Kasumi-1 (cell line): ENCODE data around the gene DNER.
"Not testable (repeated sequence)": the region's sequence is repeated elsewhere in the genome, so short reads cannot be mapped to it uniquely, and the experiment has no call there.

Experiments
- DNase-seq, 2 experiments: peaks; one replicate each; lab custom pipeline; 2025; lab: John Stamatoyannopoulos, UW

DNER gene

DNA sequence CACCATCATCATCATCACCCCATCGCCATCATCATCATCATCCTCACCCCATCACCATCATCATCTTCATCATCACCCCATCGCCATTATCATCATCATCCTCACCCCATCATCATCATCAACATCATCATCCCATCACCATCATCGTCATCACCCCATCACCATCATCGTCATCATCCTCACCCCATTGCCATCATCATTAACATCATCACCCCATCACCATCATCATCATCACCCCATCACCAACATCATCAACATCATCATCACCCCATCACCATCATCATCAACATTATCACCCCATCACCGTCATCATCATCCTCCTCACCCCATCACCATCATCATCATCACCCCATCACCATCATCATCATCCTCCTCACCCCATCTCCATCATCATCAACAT, 151.0 kb downstream of the DNER start:
- DNase-seq = no peak

DNA sequence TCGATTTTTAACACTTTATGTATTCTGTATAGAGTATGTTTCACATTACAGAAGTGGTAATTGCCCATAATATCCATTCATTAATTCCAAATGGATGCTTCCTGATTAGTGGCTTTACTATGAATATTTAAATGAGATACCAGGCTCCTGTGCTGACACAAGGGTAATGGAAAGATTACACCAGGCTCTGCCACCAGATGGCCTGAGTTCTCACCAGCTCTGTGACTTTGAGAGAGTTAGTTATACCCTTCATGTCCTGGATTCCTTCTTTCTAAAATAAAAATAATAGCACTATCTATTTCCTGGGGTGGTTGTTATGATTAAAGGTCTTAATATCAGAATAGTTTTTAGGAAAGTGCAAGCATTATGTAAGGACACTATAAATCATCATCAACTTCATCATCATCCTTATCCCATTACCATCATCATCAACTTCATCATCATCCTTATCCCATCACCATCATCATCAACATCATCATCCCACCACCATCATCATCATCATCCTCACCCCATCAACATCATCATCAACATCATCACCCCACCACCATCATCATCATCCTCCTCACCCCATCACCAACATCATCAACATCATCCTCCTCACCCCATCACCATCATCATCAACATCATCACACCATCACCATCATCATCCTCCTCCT, 151.8 kb downstream of the DNER start:
- DNase-seq = no peak

DNA sequence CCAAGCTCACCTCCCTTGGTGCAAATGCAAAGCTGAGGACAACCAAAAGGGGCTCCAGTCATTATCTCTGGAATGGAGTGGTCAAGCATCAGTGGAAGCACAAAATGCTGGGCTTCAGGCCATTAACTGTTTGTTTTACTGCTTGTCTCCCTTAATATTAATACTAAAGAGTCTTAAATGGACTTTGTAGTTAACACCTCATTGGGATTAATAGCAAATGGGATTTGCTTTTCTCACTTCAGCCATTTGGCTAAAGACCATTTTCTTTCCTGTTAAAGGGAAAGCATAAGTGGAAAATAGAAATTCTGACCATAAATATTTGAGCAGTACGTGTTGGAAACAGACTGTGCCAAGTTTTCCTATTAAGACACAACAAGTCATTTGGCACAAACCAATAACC, 154.4 kb downstream of the DNER start:
- DNase-seq = no peak

DNA sequence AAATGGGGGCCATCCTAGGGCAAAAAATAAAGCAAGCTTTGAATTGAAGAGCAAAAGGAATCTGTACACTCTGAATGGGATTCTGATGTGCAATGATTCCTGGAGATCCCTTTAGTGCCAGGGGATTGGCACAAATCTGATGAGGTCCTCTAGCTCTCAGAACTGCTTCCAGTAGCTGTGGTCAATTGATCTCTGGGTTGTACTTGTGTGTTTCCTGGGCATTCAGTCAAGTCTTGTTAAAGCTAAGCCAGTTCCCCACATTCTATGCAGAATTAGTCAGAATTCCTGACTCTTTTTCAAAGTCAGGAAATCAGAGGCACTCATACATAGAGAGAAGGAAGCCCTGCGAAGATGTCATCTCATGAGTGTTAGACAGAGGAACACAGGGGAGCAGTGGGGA, 161.3 kb downstream of the DNER start:
- no peak for DNase-seq

DNA sequence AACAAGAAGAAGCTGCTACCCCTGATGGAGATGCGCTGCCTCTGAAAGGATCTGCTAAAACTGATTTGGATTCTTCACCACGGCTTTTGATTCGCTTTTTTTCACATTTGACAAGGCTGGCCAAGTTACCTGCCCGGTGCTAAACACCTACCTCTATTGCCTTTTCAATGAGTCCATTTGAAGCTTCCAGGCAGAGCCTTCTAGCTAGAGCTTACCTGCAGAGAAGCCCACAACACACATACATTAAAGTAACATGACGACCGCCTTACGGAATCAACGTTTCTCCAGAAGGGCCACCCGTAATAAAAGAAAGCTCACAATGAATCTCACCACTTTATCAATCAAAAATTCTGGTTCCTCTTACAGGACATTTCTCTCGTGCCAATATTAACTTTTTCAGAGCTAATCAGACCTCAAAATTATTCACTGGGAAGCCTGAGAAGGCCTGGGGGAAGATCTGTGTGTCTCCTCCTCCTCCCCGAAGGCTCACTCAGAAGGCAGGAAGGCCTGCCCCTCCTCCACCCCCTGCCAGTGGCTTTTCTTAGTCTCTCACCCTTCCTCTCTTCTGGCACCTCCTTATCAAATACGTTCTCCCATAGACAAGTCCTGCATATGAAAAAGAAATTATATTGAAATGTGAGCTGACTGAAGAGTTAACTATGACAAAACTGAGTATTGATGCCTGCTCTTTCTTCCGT, 171.0 kb downstream of the DNER start:
- no peak for DNase-seq

DNA sequence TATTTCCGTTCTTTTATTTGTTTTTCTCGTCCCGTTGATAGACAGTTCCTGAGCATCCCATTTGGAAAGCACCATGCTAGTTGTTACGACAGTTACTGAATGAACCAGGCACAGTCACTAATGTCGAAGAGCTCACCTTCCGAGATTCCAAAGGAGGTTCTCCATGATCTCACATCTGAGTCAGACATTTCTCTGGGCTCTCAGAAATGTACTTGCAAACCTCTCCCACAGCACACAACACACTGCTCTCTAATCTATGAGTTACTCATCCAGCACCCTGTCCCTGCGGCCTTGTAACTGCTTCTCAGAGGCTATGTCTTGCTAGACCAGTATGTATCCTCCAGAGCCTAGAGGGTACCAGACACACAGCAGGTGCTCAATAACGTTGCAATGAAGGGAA, 174.7 kb downstream of the DNER start:
- DNase-seq = no peak

DNA sequence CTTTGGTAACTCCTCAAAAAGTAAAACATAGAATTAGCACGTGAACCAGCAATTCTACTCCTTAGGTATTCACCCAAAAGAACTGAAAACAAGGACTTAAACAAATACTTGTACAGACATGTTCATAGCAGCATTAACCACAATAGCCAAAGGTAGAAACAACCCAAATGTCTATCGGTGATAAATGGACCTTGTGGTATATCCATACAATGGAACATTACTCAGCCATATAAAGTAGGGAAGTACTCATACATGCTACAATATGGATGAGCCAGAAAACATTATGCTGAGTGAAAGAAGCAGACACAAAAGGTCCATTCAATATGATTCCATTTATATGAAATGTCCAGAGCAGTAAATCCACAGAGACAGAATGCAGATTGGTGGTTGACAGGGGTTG, 182.8 kb downstream of the DNER start:
- DNase-seq = no peak

DNA sequence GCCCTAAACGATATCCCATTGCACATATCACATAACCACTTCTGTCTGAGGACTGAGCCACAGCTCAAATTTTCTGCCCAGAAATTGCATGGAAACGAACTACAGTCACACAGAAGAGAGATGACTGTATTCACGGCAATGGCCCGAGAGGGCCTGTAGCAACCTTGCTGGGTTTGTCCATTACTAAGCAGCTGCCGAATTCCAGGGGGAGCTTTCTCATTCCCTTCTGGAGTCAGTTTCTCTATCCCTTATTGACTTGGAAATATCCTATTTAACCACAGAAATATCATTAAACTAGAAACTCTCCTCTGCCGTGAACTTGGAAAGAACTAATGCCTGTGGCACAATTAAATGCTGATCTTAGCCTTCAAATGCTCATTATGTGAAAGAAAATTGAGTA, 183.9 kb downstream of the DNER start:
- DNase-seq = no peak

DNA sequence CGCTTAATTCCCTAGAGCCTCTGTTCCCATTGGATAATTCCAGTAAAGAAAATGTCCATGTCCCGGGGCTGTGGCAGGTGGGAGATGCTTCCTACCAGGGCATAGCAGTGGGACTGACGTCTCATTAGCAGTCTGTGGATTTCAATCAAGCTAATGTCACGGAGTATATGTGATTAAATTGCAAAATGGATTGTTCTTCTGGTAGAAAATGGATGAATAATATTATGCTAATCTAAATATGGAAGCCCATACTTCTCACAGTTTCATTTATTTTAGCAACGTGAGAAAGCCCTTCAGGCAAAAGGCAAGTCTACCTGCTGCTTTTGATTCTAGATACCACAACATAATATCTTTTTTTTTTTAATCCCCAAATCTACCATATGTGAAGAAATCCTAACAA, 185.5 kb downstream of the DNER start:
- DNase-seq = no peak

DNA sequence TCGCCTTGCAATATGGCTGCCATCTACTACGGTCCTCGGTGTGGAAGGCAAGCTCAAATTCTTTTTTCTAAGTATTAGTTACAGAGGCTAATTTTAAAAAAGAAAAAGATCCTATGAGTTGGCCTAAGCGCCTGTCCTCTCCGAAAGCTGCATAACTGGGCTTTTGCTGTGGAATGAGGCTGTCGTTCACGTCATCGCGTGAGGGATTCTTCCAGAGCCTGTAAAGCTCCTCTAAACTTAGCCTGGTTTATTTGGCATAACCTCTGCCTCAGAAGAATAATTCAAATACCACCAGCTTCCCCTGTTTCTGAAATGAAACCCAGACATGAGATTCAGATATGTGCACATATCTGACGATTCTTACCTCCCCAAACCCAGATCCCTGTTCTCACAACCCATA, 187.4 kb downstream of the DNER start:
- no peak for DNase-seq

DNA sequence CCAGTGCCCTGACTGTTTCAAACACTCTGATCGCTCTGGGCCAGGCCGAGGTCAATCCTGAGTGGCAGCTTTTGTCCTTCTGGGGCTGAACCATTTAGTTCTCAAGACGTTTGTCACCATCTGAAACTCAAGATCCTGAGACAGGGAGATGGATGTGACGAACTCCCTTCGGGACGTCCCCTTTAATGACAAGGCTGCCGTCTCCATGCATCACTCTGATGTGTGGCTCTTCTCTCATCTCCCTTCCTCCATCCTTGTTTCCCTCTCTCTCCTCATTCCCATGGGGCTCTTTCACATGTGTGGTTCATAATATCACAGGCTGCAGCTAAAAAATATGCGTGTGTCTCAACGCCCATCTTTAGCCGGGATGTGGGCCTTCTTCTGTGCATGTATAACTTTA, 189.6 kb downstream of the DNER start:
- DNase-seq = no peak

DNA sequence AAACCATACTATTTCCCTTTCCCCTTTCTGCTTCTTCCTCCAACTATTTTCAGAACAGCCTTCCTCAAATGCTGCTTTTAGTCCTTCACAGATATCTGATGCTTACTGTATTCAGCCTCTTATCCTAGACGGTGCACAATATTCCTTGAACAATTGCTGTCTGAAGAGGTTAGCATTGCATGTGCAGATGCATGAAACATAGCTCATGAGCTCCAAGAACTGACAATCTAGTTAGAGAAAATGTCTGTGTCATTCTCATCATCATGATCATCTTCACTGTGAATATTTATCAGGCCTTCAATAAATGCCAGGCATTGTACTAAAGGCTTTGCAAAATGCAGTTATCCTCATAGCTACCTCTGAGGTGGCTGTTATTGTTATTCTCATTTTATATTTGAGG, 190.7 kb downstream of the DNER start:
- no peak for DNase-seq

DNA sequence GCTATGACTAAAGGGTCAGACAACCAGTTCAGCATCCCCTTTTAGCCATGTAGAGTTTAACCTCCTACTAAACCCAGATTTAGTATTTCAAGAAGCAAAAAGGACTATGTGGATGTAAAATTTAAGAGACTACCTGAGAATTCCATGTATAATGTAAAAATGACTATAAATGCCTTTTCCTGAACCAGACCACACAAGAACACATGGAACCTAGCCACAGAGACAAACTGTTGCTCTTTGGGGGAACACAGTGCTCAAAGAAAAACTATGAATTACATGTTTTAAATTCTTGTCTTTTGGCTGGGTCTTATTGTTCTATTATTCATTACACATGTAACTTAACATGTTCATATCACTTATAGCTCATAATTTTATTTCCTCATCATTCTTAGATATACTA, 192.8 kb downstream of the DNER start:
- no peak for DNase-seq

DNA sequence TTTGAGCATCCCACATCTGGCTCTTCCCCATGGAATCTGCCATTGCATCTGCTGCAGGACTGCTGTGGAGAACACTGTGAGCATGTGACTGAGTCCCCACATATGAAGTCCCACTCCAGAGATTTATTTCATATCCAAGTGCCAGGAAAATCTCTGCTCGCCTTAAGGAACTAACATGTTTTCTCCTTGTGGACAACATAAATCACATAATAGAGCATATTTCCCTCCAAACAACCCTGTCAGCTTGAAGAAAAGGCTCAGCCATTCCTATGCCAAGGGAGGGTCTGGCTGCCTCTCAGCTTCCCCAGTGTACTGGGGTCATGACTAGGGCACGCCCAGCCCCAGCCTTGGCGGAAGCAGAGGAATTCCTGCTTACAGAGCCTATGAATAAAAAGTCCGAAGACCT, 193.7 kb downstream of the DNER start:
- no peak for DNase-seq

DNA sequence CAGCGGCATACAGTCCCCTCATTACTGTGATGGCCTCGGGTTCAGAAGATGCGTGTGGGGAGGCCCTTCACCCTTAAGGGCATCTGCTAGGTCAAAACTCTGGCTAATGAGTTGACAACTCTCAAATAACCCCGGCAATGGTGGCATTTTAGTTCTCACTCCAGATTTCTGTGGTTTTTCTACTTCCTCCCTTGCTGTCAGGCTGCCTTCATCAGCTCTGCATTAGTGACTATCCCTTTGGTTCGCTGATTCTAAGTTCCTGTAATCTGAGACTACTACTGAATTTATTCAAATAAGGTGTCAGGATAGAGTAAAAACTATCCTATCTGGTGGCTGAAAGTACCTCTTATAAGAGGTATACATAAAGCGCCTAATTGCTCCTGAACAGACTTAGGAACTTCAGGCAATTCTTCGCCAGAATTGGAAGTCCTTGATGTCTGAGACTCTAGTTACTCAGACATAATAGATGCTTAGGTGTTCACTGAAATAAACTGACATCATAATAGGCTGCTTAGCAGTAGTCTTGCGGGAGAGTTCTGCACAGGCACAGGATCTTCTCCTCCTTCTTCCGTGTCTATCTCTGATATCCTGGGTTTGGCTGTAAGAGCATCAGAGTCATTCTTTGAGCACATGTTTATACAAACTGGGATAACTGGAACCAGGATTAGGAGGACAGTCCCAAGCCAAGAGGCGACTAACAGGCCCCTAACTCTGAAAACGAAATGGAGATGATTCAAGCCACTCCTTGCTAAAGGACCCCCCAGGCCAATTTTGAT, 194.5 kb downstream of the DNER start:
- peak; percentile 70 to 77 for DNase-seq

DNA sequence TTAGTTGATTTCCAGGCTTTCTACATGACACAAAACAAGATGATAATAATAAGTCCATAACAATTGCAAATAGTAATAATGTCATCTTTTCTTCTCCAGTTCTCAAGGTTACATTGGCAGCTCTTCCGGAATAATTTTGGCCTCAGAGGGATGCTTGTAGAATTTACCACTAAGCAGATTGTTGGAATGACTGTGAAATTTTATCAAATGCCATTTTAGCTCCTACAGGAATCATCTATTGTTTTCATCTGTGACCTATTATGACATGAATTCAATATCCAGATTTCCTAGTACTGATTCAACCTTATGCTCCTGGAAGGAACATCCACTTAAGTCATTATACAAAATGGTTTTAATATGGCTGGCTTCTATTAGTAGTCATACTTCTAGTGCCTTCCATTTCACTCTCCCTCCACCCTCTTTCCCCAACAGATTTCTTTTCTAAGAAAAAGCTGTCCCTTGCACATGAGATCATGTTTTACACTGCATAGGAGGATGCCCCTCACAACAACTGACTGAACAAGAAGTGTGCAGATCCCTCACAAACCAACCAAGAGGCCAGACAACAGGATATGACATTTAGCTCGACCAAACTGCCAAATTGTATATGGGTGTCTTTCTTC, 200.0 kb downstream of the DNER start:
- no peak for DNase-seq

DNA sequence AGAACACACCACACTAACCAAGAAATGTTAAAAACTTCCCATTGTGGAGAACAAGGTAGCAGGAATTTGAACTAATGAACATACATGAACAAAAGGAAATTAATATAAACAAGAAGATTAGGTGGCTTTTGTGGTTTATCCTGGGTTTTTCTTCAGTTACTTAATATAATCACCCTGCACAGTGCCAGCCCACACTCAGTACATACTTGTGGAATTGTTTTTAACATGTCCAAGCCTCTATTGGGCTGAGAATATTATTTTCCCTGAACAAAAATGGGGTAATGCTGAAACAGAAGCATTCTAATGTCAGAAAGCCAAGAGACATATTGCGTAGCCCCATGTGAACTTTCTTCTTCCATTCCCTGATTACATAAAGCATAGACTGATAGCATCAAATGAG, 202.8 kb downstream of the DNER start:
- no peak for DNase-seq

DNA sequence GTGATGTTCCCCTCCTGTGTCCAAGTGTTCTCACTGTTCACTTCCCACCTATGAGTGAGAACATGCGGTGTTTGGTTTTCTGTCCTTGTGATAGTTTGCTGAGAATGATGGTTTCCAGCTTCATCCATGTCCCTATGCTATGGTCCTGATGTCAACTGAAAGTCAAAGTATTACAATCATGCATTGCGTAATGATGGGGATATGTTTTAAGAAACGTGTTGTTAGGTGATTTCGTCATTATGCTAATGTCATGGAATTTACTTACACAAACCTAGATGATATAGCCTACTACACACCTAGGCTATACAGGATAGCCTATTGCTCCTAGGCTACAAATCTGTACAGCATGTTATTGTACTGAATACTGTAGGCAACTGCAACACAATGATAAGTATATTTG, 207.7 kb downstream of the DNER start:
- DNase-seq = not testable (repeated sequence)

DNA sequence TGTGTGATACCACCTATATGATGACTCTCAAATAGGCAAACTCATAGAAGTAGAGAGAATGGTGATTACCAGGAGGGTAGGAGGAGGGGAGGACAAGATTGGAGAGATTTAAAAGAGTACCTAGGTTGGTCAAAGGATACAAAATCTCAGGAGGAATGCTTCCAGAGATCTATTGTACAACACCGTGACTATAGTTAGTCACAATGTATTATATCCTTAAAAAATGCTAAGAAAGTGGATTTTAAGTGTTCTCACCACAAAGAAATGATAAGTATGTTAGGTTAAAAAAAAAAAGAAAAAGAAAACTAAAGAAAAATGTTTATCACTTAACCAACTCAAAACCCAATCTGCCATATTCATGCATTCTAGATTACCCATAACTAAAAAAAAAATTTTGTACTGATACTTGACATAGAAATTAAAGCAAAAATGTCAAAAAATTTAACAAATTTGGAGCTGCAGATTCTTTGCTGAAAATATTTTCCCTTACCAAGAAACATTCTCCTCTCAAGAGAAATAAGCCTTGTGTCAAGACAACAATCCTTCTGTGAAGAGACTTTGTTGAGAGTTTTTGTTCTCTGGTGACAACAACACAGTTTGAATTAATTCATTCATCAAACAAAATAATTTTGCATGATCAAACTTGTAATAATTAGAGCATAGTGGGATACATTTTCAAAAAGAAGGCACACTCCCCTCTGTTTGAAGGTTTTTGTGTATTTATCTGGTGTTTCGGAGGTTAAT, 213.1 kb downstream of the DNER start:
- no peak for DNase-seq

DNA sequence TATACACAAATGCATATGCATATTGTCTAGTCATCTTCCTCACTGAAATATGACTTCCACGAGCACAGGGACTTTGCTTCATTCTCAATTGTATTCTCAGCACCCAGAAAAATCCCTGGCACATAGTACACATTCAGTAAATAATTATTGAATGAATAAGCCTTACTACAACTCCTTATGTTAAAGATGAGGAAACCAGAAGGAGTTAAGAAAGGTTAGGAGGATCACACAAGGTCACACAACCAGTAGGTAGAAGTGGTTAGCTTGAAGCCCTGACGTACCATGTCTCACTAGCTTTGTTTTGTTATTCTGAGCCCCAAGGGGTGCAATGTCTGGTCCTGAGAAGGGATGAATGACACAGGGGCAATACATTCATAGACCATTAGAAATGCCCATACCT, 222.3 kb downstream of the DNER start:
- DNase-seq = no peak

DNA sequence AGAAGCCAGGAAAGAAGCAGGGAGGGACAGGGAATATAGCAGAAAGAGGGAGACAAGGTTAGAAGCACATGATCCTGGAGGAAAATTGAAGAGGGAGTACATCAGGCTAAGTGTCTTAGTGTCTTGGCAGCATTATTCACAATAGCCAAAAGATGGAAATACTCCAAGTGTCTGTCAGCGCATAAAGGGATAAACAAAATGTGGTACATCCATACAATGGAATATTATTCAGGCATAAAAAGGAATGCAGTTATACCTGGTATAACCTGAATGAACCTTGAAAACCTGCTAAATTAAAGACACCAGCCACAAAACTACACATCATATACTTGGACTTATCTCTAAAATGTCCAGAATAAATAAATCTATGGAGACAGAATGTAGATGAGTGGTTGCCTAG, 224.2 kb downstream of the DNER start:
- no peak for DNase-seq

DNA sequence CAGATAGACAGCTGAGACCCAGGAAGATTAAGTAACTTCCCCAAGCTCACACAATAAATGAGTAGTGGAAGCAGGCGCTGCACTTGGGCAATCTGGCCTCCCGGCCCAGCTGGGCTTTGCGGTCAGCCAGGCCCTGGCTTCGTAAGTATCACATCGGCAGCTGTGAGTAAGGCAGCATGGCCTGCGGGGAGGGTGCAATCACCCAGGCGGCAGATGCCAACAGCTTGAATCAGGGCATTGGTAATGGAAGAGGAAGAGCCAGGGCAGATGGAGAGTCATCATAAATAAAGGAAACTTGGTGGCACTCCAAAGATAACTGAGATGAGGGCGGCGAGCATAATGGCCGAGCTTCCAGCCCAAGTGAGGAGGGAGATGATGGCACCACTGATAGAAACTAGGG, 225.3 kb downstream of the DNER start:
- DNase-seq = no peak
